T-helper 2 cell (primary cell): ENCODE data around the gene SSR4.

Experiments used
- DNase-seq, 5 experiments: peaks; one replicate each; pipeline versions ENCODE4 v3.0.0 to v3.0.0-alpha.2; 2012 to 2022

Gene SSR4

GRCh38 chrX:153769865-153770600 is 24.4 kb upstream of the SSR4 start:
- no peak for DNase-seq

GRCh38 chrX:153770601-153771414 is 23.7 kb upstream of the SSR4 start:
- DNase-seq: no peak

GRCh38 chrX:153771415-153772315 is 22.8 kb upstream of the SSR4 start:
- DNase-seq: no peak

- DNase-seq: no peak
Measured at GRCh38 chrX:153772316-153773217, 21.9 kb upstream of the SSR4 start.

- DNase-seq: no peak
Measured at GRCh38 chrX:153773218-153773611, 21.3 kb upstream of the SSR4 start.

GRCh38 chrX:153773741-153774575 is 20.5 kb upstream of the SSR4 start:
- no peak for DNase-seq

GRCh38 chrX:153774576-153775292 is 19.7 kb upstream of the SSR4 start:
- no peak for DNase-seq

GRCh38 chrX:153775293-153776119 is 19.0 kb upstream of the SSR4 start:
- no peak for DNase-seq

GRCh38 chrX:153776120-153776599 is 18.3 kb upstream of the SSR4 start:
- DNase-seq: no peak

GRCh38 chrX:153776611-153777045 is 17.8 kb upstream of the SSR4 start:
- DNase-seq: no peak

- DNase-seq: no peak
Measured at GRCh38 chrX:153777261-153778090, 17.0 kb upstream of the SSR4 start.

GRCh38 chrX:153778181-153778580 is 16.3 kb upstream of the SSR4 start:
- no peak for DNase-seq

GRCh38 chrX:153778684-153779101 is 15.8 kb upstream of the SSR4 start:
- DNase-seq: no peak

GRCh38 chrX:153779891-153780677 is 14.4 kb upstream of the SSR4 start:
- DNase-seq: no peak

GRCh38 chrX:153780678-153781427 is 13.6 kb upstream of the SSR4 start, which contains the start of gene SRPK3:
Gene SRPK3 (plus strand): TSS chrX:153781041. CDS start chrX:153781087, 46 bp downstream.
- no peak for DNase-seq

GRCh38 chrX:153781428-153782047 is 12.9 kb upstream of the SSR4 start:
- no peak for DNase-seq
